Measurements from ENCODE around the gene ADIPOQ.
"Not testable (repeated sequence)": the region's sequence is repeated elsewhere in the genome, so short reads cannot be mapped to it uniquely, and the experiment has no call there.

The ADIPOQ gene

GRCh38 chr3:186873796-186874195 lies 31.3 kb downstream of the ADIPOQ start:
- DNase-seq, result not testable (repeated sequence)

- not testable (repeated sequence) for DNase-seq
Observed at GRCh38 chr3:186874216-186874615, 31.7 kb downstream of the ADIPOQ start.

GRCh38 chr3:186874841-186875240 lies 32.3 kb downstream of the ADIPOQ start:
- DNase-seq, result not testable (repeated sequence)

- DNase-seq, result no peak
Observed at GRCh38 chr3:186875708-186876107, 33.2 kb downstream of the ADIPOQ start.

- no peak for DNase-seq
Observed at GRCh38 chr3:186879781-186880180, 37.3 kb downstream of the ADIPOQ start.

- DNase-seq, result no peak
Observed at GRCh38 chr3:186880406-186880805, 37.9 kb downstream of the ADIPOQ start.

- DNase-seq, result no peak
Observed at GRCh38 chr3:186882150-186882524, 39.6 kb downstream of the ADIPOQ start.

GRCh38 chr3:186882881-186883685 lies 40.6 kb downstream of the ADIPOQ start:
- DNase-seq, result no peak

- DNase-seq, result no peak
Observed at GRCh38 chr3:186883686-186884058, 41.2 kb downstream of the ADIPOQ start.

- not testable (repeated sequence) for DNase-seq
Observed at GRCh38 chr3:186884868-186885267, 42.4 kb downstream of the ADIPOQ start.

- no peak for DNase-seq
Observed at GRCh38 chr3:186886202-186886981, 43.9 kb downstream of the ADIPOQ start.

- not testable (repeated sequence) for DNase-seq
Observed at GRCh38 chr3:186887507-186887938, 45.0 kb downstream of the ADIPOQ start.

- DNase-seq, result peak in 1 of 2 experiments; percentile 1
Observed at GRCh38 chr3:186888569-186888968, 46.1 kb downstream of the ADIPOQ start.

GRCh38 chr3:186889698-186890097 lies 47.2 kb downstream of the ADIPOQ start:
- DNase-seq, result not testable (repeated sequence)

- DNase-seq, result no peak
Observed at GRCh38 chr3:186890911-186891310, 48.4 kb downstream of the ADIPOQ start.

- DNase-seq, result not testable (repeated sequence)
Observed at GRCh38 chr3:186893071-186893470, 50.6 kb downstream of the ADIPOQ start.

- no peak for DNase-seq
Observed at GRCh38 chr3:186895406-186895805, 52.9 kb downstream of the ADIPOQ start.

- no peak for DNase-seq
Observed at GRCh38 chr3:186896006-186896405, 53.5 kb downstream of the ADIPOQ start.

GRCh38 chr3:186896875-186897274 lies 54.4 kb downstream of the ADIPOQ start:
- no peak for DNase-seq

- no peak for DNase-seq
Observed at GRCh38 chr3:186901135-186901734, 58.7 kb downstream of the ADIPOQ start.

GRCh38 chr3:186902154-186902553 lies 59.6 kb downstream of the ADIPOQ start:
- no peak for DNase-seq

- no peak for DNase-seq
Observed at GRCh38 chr3:186902713-186903112, 60.2 kb downstream of the ADIPOQ start.

GRCh38 chr3:186903676-186904075 lies 61.2 kb downstream of the ADIPOQ start:
- not testable (repeated sequence) for DNase-seq

GRCh38 chr3:186907075-186907474 lies 64.6 kb downstream of the ADIPOQ start:
- not testable (repeated sequence) for DNase-seq
